GM19238 (cell line): ENCODE data around the gene LRRFIP1.
A peak's percentile ranks its signal among the peaks of the same experiment; 100 is the strongest.
"Not testable (repeated sequence)": the region's sequence is repeated elsewhere in the genome, so short reads cannot be mapped to it uniquely, and the experiment has no call there.

Source experiments
- DNase-seq: peaks from one replicate; pipeline ENCODE4 v3.0.0; 2011; ENCODE audit warnings: low spot score; ENCODE audit not compliant: insufficient read length

LRRFIP1 gene

GRCh38 chr2:237596520-237597195 lies 30.7 kb upstream of the LRRFIP1 start:
- DNase-seq: no peak

DNA sequence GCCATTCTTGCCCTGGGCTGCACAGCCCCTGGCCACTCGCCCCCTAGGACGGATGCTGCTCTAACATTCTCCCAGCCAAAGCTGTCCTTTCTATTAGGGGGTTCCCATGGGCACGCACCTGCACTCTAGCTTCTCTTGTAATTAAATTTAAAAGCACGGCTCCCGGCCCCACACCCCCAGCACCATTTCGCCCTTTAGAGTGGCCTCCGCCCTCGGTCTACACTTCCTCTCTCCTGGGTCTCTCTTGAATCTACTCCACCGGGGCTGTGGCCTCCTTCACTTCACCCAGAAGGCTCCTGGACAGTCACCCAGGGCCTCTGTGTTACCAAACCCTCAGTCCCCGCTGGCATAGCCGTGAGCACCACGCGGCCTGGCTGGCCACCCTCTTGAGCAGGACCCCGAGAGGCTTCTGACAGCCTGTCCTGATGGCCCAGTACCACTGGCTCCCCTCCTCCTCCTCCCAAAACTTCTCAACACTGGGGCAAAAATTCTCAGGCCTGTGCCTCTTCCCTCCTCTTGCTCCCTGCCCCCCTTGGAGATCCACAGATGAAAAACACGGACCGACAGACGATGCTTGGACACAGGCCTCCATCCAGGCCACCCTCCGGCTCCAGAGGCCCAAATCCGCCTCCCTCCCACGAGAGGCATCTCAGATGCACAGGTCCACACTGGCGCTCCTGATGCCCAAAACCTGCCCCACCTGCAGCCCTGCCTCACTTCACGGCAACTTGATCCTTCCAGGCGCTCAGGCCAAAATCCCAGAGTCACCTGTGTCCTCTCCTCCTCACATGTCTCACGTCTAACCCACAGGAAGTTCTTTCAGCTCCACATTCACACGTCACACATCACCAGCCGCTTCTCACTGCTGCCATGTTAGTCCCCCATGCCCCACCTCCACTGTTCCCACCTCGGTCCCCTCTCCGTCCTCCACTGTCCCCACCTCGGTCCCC lies 29.9 kb upstream of the LRRFIP1 start:
- DNase-seq: no peak

- DNase-seq: no peak
These were observed 28.7 kb upstream of the LRRFIP1 start for GRCh38 chr2:237598468-237599208.

- DNase-seq: no peak
These were observed 27.8 kb upstream of the LRRFIP1 start for GRCh38 chr2:237599465-237600110.

- no peak for DNase-seq
These were observed 27.1 kb upstream of the LRRFIP1 start for GRCh38 chr2:237600205-237600846.

- DNase-seq: no peak
These were observed 25.8 kb upstream of the LRRFIP1 start for GRCh38 chr2:237601453-237602116.

GRCh38 chr2:237602409-237602808 lies 25.0 kb upstream of the LRRFIP1 start:
- no peak for DNase-seq

DNA sequence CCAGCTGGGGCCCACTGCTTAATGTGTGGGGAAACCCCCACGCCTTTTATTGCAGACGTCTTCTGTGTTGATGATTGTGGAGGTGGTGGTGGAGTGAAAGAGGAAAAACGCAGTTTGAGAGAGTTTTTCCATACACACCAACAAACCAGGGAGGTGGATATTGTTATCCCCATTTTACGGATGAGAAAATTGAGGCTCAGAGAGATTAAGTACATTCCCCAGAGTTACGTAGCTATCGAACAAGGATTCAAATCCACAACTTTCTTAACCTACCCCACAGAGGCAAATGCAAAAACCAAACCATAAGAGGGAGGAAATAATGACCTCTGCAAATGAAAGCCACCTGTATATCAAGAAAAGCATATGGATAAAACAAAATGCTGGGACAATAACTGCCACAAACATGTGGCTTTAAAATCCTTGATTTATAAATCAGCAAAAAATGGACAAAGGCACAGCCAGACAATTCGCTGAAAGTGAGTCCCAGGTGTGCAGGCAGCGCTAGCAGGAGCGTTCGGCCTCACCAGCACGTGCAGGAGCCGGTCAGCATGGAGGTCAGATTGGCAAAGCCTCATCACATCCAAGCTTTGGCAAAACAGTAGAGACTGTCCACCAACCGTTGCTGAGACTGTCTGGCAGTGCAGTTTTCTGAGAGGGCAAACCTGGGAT lies 24.2 kb upstream of the LRRFIP1 start:
- DNase-seq: no peak

DNA sequence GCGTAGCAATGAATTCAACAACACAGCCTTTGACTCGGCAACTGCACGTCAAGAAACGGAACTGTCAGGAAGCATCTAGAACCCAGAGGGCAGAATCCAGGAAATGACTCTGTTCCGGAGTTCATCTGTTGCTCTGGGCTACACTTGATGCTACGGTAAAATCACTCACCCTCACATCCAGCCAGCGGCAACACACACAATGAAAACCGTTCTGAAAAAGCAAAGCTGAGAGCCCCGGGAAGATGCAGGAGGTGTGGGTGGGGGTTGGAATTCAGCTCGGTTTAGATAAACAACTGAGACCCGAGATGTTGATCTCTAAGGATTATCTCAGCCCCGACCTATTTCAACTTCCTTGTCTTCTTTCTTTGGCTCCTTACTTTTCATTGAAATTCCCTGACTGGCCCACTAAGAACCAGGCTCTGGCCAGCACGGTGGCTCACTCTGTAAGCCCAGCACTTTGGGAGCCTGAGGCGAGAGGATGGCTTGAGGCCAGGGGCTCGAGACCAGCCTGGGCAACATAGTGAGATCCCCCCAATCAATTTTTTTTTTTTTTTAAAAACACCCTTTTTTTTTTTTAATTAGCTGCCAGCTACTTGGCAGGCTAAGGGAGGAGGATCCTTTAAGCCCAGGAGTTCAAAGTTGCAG lies 23.5 kb upstream of the LRRFIP1 start:
- DNase-seq: peak; percentile 53

- DNase-seq: no peak
These were observed 23.0 kb upstream of the LRRFIP1 start for GRCh38 chr2:237604391-237604790.

GRCh38 chr2:237604960-237605359 lies 22.4 kb upstream of the LRRFIP1 start:
- no peak for DNase-seq

- not testable (repeated sequence) for DNase-seq
These were observed 20.9 kb upstream of the LRRFIP1 start for GRCh38 chr2:237606522-237606921.

DNA sequence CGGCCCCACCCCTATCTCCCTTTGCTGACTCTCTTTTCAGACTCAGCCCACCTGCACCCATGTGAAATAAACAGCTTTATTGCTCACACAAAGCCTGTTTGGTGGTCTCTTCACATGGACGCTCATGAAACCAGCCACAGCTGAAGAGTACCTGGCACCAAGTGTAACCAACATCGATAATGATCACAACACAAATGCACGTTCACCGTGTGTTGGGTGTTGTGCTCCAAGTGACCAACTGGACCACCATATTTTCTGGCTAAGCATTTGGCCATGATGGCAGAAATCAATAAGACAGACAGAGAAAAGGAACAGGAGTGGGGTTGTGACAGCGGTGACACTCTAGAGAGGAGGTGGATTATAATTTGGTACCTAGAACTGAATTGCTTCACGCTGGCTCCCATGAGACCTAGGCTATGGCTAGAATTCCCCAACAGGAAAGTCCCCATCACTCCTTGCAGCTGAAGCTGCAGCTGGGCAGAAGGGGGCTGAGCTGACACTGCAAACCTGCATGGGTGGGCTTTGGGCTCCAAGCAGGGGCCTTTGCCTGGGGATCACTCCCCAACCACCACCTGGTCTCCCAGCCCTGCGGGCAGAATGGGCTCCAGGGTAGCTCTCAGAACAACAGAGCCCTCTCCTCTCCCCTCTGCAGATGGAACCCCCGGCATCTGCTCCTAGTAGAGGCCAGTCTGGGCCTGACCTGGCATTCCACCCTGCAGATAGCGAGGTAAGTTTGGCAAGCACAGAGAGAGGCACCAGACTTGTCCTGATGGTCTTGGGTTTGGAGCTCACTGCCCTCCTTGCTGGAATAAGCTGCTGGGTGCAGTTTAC lies 14.6 kb upstream of the LRRFIP1 start:
- DNase-seq: no peak

DNA sequence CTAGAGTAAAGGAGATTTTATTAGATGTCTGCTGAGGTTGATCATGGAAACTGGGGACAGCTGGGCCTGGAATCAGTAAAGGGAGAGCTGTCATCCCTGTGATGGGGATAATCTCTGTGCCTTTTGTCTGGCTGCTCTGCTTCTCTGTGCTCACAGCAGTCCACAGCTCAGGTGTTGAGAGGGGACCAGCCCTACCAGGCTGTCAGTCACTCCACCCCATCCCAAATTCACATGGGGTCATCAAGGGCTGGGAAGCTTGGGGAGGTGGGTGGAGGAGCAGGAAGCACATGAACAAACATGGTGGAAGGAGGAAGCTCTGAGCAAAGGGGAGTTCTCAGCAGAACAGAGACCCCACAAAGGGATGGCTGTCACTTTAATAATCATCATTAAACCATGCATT lies 13.7 kb upstream of the LRRFIP1 start:
- DNase-seq: no peak

DNA sequence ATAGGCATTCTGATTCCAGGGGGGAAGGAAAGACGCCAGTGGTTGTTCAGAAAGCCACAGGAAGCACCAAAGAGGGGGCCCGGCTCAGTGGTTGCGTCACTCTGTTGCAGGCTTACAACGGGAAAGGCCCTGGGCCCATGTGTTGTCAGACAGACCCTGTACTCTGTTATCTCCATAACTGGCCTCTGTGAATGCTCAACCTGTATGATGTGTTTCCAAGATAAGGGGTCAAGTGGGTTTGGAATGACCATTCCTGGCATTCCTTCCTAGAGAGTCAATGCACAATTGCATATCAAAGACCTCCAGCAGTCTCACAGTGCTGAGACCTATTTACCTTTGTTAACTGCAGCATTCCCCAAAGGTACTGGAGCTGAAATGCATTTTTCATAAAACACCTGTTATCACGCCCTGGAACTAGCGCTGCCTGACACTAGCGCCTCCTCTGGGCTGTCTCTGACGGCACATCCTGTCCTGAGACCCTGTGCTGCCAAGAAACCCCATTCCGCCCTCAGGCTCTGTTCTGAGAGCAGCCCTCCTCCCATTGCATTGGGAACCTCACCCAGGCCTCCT lies 13.2 kb upstream of the LRRFIP1 start:
- no peak for DNase-seq

DNA sequence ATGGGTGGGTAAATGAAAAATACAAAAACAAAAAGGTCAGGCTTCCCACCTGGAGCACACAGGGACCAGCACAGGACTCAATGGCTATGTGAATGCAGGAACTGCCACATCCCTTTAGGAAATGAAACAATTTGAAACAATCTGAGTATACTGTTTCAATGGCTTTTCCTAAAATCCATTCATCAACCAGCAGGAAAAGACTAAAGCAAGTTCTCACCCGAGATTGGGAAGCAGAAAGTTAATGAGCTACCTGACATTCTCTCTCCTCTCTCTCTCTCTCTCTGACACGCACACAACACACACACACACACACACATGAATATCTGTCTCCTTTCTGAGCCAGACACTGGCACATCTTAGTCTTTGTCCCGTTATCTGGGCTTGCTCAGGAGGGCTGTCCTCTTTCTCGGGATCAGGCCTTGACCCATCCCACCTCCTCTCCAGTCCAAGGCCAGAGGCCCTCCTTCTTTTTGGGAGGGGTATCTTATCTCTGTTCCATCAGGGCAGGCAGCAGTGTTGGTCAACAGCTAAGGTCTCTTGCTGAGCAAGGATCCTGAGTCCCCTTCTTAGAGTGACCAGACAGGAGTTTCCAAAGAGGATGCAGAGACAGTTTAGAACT lies 11.6 kb upstream of the LRRFIP1 start:
- DNase-seq: no peak

- DNase-seq: no peak
These were observed 11.0 kb upstream of the LRRFIP1 start for GRCh38 chr2:237616373-237616733.
